ENCODE data around the gene WT1. TPM values are rescaled to one million over a fixed set of nuclear protein-coding genes. Genes with fewer than 3 reads are reported as not detected.

WT1 gene
- total RNA-seq, 1 experiment from 2014 or later, result not detected

- TF ChIP-seq ATF2 (CRISPR knock-in tag; IDR thresholded peaks at IDR 0.05; ENCODE audit: borderline replicate concordance, low read depth) (no peak), NR2C2 (CRISPR knock-in tag; IDR thresholded peaks at IDR 0.05) (no peak), CBFB (CRISPR knock-in tag; IDR thresholded peaks at IDR 0.05; ENCODE audit: low read depth) (no peak), ZNF317 (CRISPR knock-in tag; IDR thresholded peaks at IDR 0.05; ENCODE audit: borderline replicate concordance, low read depth) (no peak), AR (CRISPR knock-in tag; IDR thresholded peaks at IDR 0.05) (no peak), TP53 (CRISPR knock-in tag; IDR thresholded peaks at IDR 0.05) (no peak), ZSCAN18 (CRISPR knock-in tag; IDR thresholded peaks at IDR 0.05) (no peak), PREB (CRISPR knock-in tag; IDR thresholded peaks at IDR 0.05; ENCODE audit: borderline replicate concordance) (no peak), GTF2I (CRISPR knock-in tag; conservative IDR thresholded peaks at IDR 0.05) (no peak), E2F5 (CRISPR knock-in tag; IDR thresholded peaks at IDR 0.05) (no peak), ZNF671 (CRISPR knock-in tag; IDR thresholded peaks at IDR 0.05) (no peak), SP1 (CRISPR knock-in tag; conservative IDR thresholded peaks at IDR 0.05) (no peak), MXD4 (CRISPR knock-in tag; IDR thresholded peaks at IDR 0.05; ENCODE audit: borderline replicate concordance) (no peak), FOXK1 (CRISPR knock-in tag; IDR thresholded peaks at IDR 0.05) (no peak)
Observed at GRCh38 chr11:32418836-32419235, 16.5 kb downstream of the WT1 start (continued).

- Mint-ChIP-seq H3K27ac (no peak overlapping the region), H3K36me3 (no peaks in the 10 kb centered on the region), H3K9me3 (no peaks in the 10 kb centered on the region), H3K4me3 (no peak overlapping the region), H3K4me1 (peaks cover 21% of the 10 kb centered on the region), H3K27me3 (ENCODE audit: low read depth) (peaks cover 16% of the 10 kb centered on the region)
- ATAC-seq (no peak), DNase-seq (ENCODE audit: low spot score) (no peak)
- ChIA-PET CTCF (interaction anchor here (1.4 kb wide), 1 partner anchor 31 kb away, joined by 5 read pairs; no protein-coding TSS in a partner anchor), POLR2A (no interaction called here)
- TF ChIP-seq AFF4 (CRISPR knock-in tag; IDR thresholded peaks at IDR 0.05; ENCODE audit: borderline replicate concordance) (no peak), ZBTB21 (CRISPR knock-in tag; IDR thresholded peaks at IDR 0.05; ENCODE audit: borderline replicate concordance) (no peak), SOX15 (CRISPR knock-in tag; IDR thresholded peaks at IDR 0.05) (no peak), PRDM15 (CRISPR knock-in tag; IDR thresholded peaks at IDR 0.05) (no peak), ZNF121 (CRISPR knock-in tag; IDR thresholded peaks at IDR 0.05) (no peak), CREM (CRISPR knock-in tag; IDR thresholded peaks at IDR 0.05) (no peak)
Observed at GRCh38 chr11:32417806-32418205, 17.5 kb downstream of the WT1 start.
